Measurements from ENCODE around the gene CD79A. TPM values are rescaled to one million over a fixed set of nuclear protein-coding genes. Genes with fewer than 3 reads are reported as not detected.

Gene CD79A
- total RNA-seq (2022; extraction: Qiagen RNA extraction; ENCODE audit: low read depth) = 0.52 to 1.3 TPM (median 1.0 TPM) in 5 replicates

GRCh38 chr19:41876847-41877832, at the start of gene CD79A:
CD79A (plus strand) TSS chr19:41877279; CDS start chr19:41877305, 26 bp downstream.

GRCh38 chr19:41844601-41845000, 32.5 kb upstream of the CD79A start, which contains the start of gene LYPD4:
LYPD4 (minus strand) TSS chr19:41844683; CDS start chr19:41839285, 5,398 bp downstream.

GRCh38 chr19:41845001-41845050, 32.3 kb upstream of the CD79A start, which contains the start of gene DMRTC2:
DMRTC2 (plus strand) TSS chr19:41845042; CDS start chr19:41847429, 2,387 bp downstream.

GRCh38 chr19:41859618-41860418, 17.3 kb upstream of the CD79A start, which contains the start of gene RPS19:
RPS19 (plus strand) TSS chr19:41860255; CDS start chr19:41860775, 520 bp downstream.

GRCh38 chr19:41882568-41883462, 5.7 kb downstream of the CD79A start, which contains the start of gene ARHGEF1:
ARHGEF1 (plus strand) TSS chr19:41883184; CDS start chr19:41888083, 4,899 bp downstream.

GRCh38 chr19:41928221-41928683, 51.2 kb downstream of the CD79A start, which contains the start of gene ERFL:
ERFL (minus strand) TSS chr19:41928449; CDS start chr19:41912919, 15,530 bp downstream.

Other genes with a start within 250 kb of the CD79A start
- gene CEACAM7, start 189.0 kb upstream of the CD79A start, total RNA-seq (2022; extraction: Qiagen RNA extraction; ENCODE audit: low read depth) = 0.02 TPM in 1 of 5 replicates, not detected in the others
- gene CEACAM5, start 168.7 kb upstream of the CD79A start, total RNA-seq (2022; extraction: Qiagen RNA extraction; ENCODE audit: low read depth) = 1.8 to 2.7 TPM (median 2.4 TPM) in 5 replicates
- 19.9 to 28.7 TPM (median 26.1 TPM) in 5 replicates for gene CEACAM6, start 121.7 kb upstream of the CD79A start, total RNA-seq (2022; extraction: Qiagen RNA extraction; ENCODE audit: low read depth)
- gene CEACAM3, start 80.7 kb upstream of the CD79A start, total RNA-seq (2022; extraction: Qiagen RNA extraction; ENCODE audit: low read depth) = not detected in 5 replicates
- not detected in 5 replicates for gene LYPD4, start 32.6 kb upstream of the CD79A start, total RNA-seq (2022; extraction: Qiagen RNA extraction; ENCODE audit: low read depth)
- not detected in 5 replicates for gene DMRTC2, start 32.2 kb upstream of the CD79A start, total RNA-seq (2022; extraction: Qiagen RNA extraction; ENCODE audit: low read depth)
- 8,931 to 10,409 TPM (median 9,359 TPM) in 5 replicates for gene RPS19, start 17.0 kb upstream of the CD79A start, total RNA-seq (2022; extraction: Qiagen RNA extraction; ENCODE audit: low read depth)
- 87.0 to 126 TPM (median 107 TPM) in 5 replicates for gene ARHGEF1, start 5.9 kb downstream of the CD79A start, total RNA-seq (2022; extraction: Qiagen RNA extraction; ENCODE audit: low read depth)
- gene ERFL, start 51.2 kb downstream of the CD79A start, total RNA-seq (2022; extraction: Qiagen RNA extraction; ENCODE audit: low read depth) = 0.21 to 0.35 TPM (median 0.26 TPM) in 5 replicates
- gene RABAC1, start 82.0 kb downstream of the CD79A start, total RNA-seq (2022; extraction: Qiagen RNA extraction; ENCODE audit: low read depth) = 178 to 267 TPM (median 257 TPM) in 5 replicates
- 3.5 to 5.1 TPM (median 4.9 TPM) in 5 replicates for gene ATP1A3, start 117.0 kb downstream of the CD79A start, total RNA-seq (2022; extraction: Qiagen RNA extraction; ENCODE audit: low read depth)
- gene GRIK5, start 192.9 kb downstream of the CD79A start, total RNA-seq (2022; extraction: Qiagen RNA extraction; ENCODE audit: low read depth) = 0.42 to 0.93 TPM (median 0.57 TPM) in 5 replicates
- 27.9 to 38.6 TPM (median 37.0 TPM) in 5 replicates for gene ZNF574, start 198.9 kb downstream of the CD79A start, total RNA-seq (2022; extraction: Qiagen RNA extraction; ENCODE audit: low read depth)